ENCODE measurements around the gene SSBP4. TPM values are rescaled to one million over a fixed set of nuclear protein-coding genes. Genes with fewer than 3 reads are reported as not detected.

Gene SSBP4
- total RNA-seq, 1 experiment from 2014 or later = 97.5 TPM

GRCh38 chr19:18386543-18387271 lies 32.5 kb upstream of the SSBP4 start:
- Histone ChIP-seq H3K36me3 (ENCODE audit: low read depth, low read length) (no peaks in the 10 kb centered on the region), H3K9me2 (replicated peaks; ENCODE audit: low read length) (no peaks in the 10 kb centered on the region), H3K27ac (ENCODE audit: low read length) (no peak overlapping the region), H3K4me2 (ENCODE audit: low read length) (peak overlapping the region; percentile 53), H3K27me3 (ENCODE audit: low read length) (no peaks in the 10 kb centered on the region), H2AFZ (ENCODE audit: low read length) (no peak overlapping the region), H3K79me2 (ENCODE audit: low read length) (no peaks in the 10 kb centered on the region; the same call in 1 of the 2 replicates), H3K9me3 (ENCODE audit: low read length) (no peaks in the 10 kb centered on the region), H3K4me3 (ENCODE audit: low read length) (peak overlapping the region; percentile 47), H3K4me1 (ENCODE audit: insufficient read depth, low read length) (peaks cover 6% of the 10 kb centered on the region), H3F3A (ENCODE audit: low read length, unreplicated experiment) (no peaks in the 10 kb centered on the region), H4K20me1 (ENCODE audit: low read length) (no peaks in the 10 kb centered on the region), H3K9ac (ENCODE audit: low read length) (0 out of 2 replicates have a peak overlapping the region, but pooled peaks have one; percentile 17)
- TF ChIP-seq EZH2phosphoT487 (IDR thresholded peaks at IDR 0.05; ENCODE audit: borderline replicate concordance, low read length) (no peak), EZH2 (IDR thresholded peaks at IDR 0.05; ENCODE audit: low read length, unreplicated experiment) (no peak), CTCF (conservative IDR thresholded peaks at IDR 0.05; ENCODE audit: low read depth, low read length) (no peak)
- ATAC-seq = no peak
- TSS peak; percentile 53 for BruUV-seq (replicated peaks)
- CTCF ChIA-PET = interaction anchor here (0.6 to 1.0 kb wide), 6 partner anchors 12 to 107 kb away, joined by 3 to 14 read pairs (median 4); no protein-coding TSS in a partner anchor
- no peak for DNase-seq
- POLR2A ChIA-PET (ENCODE audit: unreplicated experiment) = interaction anchor here (0.5 kb wide), 1 partner anchor 876 kb away, joined by 16 read pairs; no protein-coding TSS in a partner anchor
- intact Hi-C loops (cut with micrococcal nuclease) = no loop called here

- intact Hi-C loops (cut with micrococcal nuclease) = loop anchor here (1.0 kb wide), 1 partner anchor 22 kb away; no protein-coding TSS in a partner anchor
- H3F3A ChIP-seq (ENCODE audit: low read length, unreplicated experiment) = no peaks in the 10 kb centered on the region
- peak overlapping the region; percentile 81 for H3K4me2 ChIP-seq (ENCODE audit: low read length)
- no peaks in the 10 kb centered on the region for H3K36me3 ChIP-seq (ENCODE audit: low read depth, low read length)
- H3K27me3 ChIP-seq (ENCODE audit: low read length) = no peaks in the 10 kb centered on the region
- H3K9me2 ChIP-seq (replicated peaks; ENCODE audit: low read length) = no peaks in the 10 kb centered on the region
- BruUV-seq (replicated peaks) = no TSS peak
- no peak overlapping the region for H3K9ac ChIP-seq (ENCODE audit: low read length)
- TF ChIP-seq EZH2phosphoT487 (IDR thresholded peaks at IDR 0.05; ENCODE audit: borderline replicate concordance, low read length) (no peak), CTCF (conservative IDR thresholded peaks at IDR 0.05; ENCODE audit: low read depth, low read length) (peak; percentile 92)
- no peaks in the 10 kb centered on the region for H3K9me3 ChIP-seq (ENCODE audit: low read length)
- ChIA-PET CTCF (interaction anchor here (0.5 to 0.6 kb wide), 5 partner anchors 24 to 903 kb away, joined by 3 to 5 read pairs (median 4); no protein-coding TSS in a partner anchor), POLR2A (ENCODE audit: unreplicated experiment) (interaction anchor here (0.6 kb wide), 1 partner anchor 8 kb away, joined by 4 read pairs; no protein-coding TSS in a partner anchor)
- H3K27ac ChIP-seq (ENCODE audit: low read length) = no peak overlapping the region
- H3K79me2 ChIP-seq (ENCODE audit: low read length) = no peaks in the 10 kb centered on the region; the same call in 1 of the 2 replicates
- H3K4me1 ChIP-seq (ENCODE audit: insufficient read depth, low read length) = peaks cover 6% of the 10 kb centered on the region
- no peaks in the 10 kb centered on the region for H4K20me1 ChIP-seq (ENCODE audit: low read length)
- peak overlapping the region; percentile 61 for H3K4me3 ChIP-seq (ENCODE audit: low read length)
- peak; percentile 45 for ATAC-seq
- H2AFZ ChIP-seq (ENCODE audit: low read length) = peak overlapping the region; percentile 74
- peak; percentile 83 for DNase-seq
Measured at GRCh38 chr19:18388100-18388959, 30.9 kb upstream of the SSBP4 start.

All from PC-3 (cell line).